Stimulated activated CD4-positive, alpha-beta T cell treated with anti-CD3 and anti-CD28 coated beads, Interleukin-4, amount 100 ng/mL, for 48 hours (primary cell): Measurements from ENCODE around the gene STARD5.
A peak's percentile ranks its signal among the peaks of the same experiment; 100 is the strongest.
"Not testable (repeated sequence)": the region's sequence is repeated elsewhere in the genome, so short reads cannot be mapped to it uniquely, and the experiment has no call there.

Source experiments
- DNase-seq, 2 donors: peaks; one replicate each; pipeline ENCODE4 v3.0.0-alpha.2; 2020; ENCODE audit warnings: low read depth in 2 of 2

The STARD5 gene

GRCh38 chr15:81323944-81324881 lies at the start of gene STARD5:
TSS of gene STARD5 (minus strand) at chr15:81324141. CDS start at chr15:81324099, 42 bp downstream.
- peak; percentile 96 to 99 for DNase-seq

- DNase-seq: no peak
These were observed 49.2 kb upstream of the STARD5 start for GRCh38 chr15:81373176-81373575.

GRCh38 chr15:81372575-81372974 lies 48.6 kb upstream of the STARD5 start:
- DNase-seq: no peak

- DNase-seq: no peak
These were observed 40.0 kb upstream of the STARD5 start for GRCh38 chr15:81363718-81364500.

GRCh38 chr15:81363276-81363675 lies 39.3 kb upstream of the STARD5 start:
- DNase-seq: no peak

GRCh38 chr15:81362790-81363189 lies 38.8 kb upstream of the STARD5 start:
- no peak for DNase-seq

GRCh38 chr15:81361891-81362290 lies 38.0 kb upstream of the STARD5 start:
- no peak for DNase-seq

GRCh38 chr15:81360491-81360890 lies 36.5 kb upstream of the STARD5 start:
- DNase-seq: no peak

GRCh38 chr15:81358248-81358647 lies 34.3 kb upstream of the STARD5 start:
- DNase-seq: no peak

- DNase-seq: no peak
These were observed 33.3 kb upstream of the STARD5 start for GRCh38 chr15:81357180-81357686.

- DNase-seq: no peak
These were observed 32.3 kb upstream of the STARD5 start for GRCh38 chr15:81356252-81356651.

GRCh38 chr15:81351651-81352050 lies 27.7 kb upstream of the STARD5 start:
- no peak for DNase-seq

GRCh38 chr15:81349271-81349670 lies 25.3 kb upstream of the STARD5 start:
- DNase-seq: no peak

GRCh38 chr15:81348691-81349090 lies 24.8 kb upstream of the STARD5 start:
- DNase-seq: not testable (repeated sequence)

- DNase-seq: no peak
These were observed 24.0 kb upstream of the STARD5 start for GRCh38 chr15:81347910-81348309.

GRCh38 chr15:81346611-81347010 lies 22.7 kb upstream of the STARD5 start:
- no peak for DNase-seq

GRCh38 chr15:81343371-81343770 lies 19.4 kb upstream of the STARD5 start:
- DNase-seq: no peak

- no peak for DNase-seq
These were observed 17.4 kb upstream of the STARD5 start for GRCh38 chr15:81341351-81341750.

GRCh38 chr15:81339851-81340250 lies 15.9 kb upstream of the STARD5 start:
- no peak for DNase-seq

- DNase-seq: no peak
These were observed 15.4 kb upstream of the STARD5 start for GRCh38 chr15:81339321-81339720.

- DNase-seq: no peak
These were observed 14.4 kb upstream of the STARD5 start for GRCh38 chr15:81338170-81339007.
